GM19452 (cell line): ENCODE results near the gene NXN.
"Not testable (repeated sequence)": the region's sequence is repeated elsewhere in the genome, so short reads cannot be mapped to it uniquely, and the experiment has no call there.

Experiments
- ATAC-seq: cut with Tn5 transposase; IDR thresholded peaks from one replicate; pipeline ENCODE4 v1.9.1; 2021; ENCODE audit not compliant: unreplicated experiment

The NXN gene

GRCh38 chr17:896454-896853 lies 83.1 kb downstream of the NXN start:
- ATAC-seq, result no peak

DNA sequence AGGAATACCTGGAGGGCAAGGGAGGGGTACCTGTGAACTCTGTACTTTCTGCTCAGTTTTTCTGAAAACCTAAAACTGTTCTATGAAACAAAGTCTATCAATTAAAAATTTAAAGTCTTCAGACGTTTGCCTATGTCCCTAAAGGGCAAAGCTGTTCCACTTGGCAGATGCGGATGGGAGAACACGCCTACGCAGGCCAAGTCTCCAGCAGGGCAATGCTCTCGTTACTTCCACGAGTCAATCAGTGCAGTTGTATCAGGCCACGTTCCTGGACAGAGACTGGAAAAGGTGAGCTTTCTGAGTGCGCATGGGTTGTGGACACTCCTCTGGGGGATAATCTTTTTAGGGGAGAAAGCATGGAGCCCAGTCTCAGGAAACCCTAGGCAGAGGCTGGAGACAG lies 86.6 kb downstream of the NXN start:
- no peak for ATAC-seq

DNA sequence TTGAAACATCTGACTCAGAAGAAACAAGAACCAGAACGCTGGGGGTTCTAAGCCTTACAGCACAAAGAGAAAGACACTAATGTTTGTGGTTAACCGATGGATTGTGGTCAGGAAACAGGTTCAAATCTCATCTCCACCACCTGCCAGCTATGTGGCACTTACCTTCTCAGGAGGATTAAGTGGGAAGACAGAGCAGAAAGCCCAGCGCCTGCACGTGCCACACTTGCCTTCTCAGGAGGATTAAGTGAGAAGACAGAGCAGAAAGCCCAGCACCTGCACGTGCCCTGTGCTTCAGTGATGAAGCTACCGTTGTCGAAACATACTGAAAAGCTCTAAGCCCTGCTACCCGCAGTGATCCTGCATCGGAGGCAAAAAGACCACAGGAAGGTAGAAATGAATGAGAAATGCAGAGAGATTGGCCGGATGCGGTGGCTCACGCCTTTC lies 90.6 kb downstream of the NXN start:
- no peak for ATAC-seq

GRCh38 chr17:887551-888209 lies 91.9 kb downstream of the NXN start:
- ATAC-seq, result no peak

- ATAC-seq, result no peak
Measured at GRCh38 chr17:885971-886571, 93.5 kb downstream of the NXN start.

DNA sequence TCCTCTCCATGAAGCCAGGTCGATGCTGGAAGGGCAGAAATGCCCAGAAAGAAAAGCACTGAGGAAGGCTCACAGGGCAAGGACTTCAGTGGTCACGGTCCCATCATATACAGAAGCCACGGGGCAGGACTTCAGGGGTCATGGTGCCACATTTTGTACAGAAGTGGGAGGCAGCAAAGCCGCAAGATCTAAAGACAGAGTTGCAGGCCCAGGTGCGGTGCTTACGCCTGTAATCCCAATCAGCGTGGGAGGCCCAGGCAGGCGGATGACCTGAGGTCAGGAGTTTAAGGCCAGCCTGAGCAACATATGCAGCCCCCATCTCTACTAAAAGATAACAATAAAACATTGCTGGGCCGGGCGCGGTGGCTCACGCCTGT lies 96.0 kb downstream of the NXN start:
- ATAC-seq, result no peak

- ATAC-seq, result no peak
Measured at GRCh38 chr17:882827-883585, 96.6 kb downstream of the NXN start.

DNA sequence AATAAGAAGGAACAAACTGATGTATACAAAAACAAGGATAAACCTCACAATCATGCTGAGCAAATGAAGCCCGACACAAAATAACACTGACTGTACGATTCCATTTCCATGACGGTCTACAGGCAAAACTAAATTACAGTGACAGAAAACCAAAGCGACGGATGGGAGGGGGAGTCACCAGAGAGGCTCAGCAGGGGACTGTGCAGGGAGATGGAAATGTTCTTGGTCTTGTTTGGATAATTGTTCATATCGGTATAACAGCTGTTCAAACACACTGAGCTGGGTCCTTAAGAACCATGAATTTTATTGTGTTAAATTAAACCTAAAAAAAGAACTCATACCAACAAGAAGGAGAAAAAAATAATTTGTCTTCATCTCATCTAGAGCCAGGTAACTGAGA lies 97.8 kb downstream of the NXN start:
- ATAC-seq, result no peak

DNA sequence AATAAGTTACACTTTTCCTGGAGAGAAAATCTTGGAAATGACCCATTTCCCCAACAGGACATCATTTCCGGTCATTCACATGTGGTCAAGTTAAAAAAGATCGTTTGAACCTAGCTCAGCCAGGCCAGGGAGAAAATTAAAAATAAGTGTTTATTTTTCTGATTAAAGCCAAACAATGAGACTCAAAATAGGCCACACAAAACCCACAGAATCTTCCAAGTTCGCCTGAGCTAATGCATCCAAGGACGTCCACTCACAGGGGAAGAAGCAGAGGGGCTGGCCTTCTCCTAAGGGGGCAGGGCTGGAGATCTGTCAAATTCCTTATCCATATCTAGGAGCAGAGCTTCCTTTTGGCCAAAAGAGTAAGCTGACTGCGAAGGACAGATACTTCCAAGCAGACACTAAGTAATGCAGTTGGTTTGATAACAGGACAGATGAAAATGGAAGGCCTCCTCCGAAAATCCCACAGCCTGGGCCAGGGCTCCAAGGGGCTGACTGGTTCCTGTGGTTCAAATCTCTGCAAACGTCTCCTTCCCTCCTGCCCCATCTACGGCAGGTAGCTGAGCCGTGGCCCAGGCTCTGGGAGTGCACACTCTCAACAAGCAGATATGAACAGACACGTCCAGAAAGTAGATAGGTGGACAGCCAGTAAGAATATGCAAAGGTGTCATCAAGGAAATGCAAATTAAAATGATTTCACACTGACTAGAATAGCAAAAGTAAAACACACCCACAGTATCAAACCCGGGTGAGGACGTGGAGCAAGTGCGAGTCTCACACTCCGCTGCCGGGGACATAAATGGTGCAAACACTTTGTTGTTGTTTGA lies 98.9 kb downstream of the NXN start:
- ATAC-seq, result no peak

DNA sequence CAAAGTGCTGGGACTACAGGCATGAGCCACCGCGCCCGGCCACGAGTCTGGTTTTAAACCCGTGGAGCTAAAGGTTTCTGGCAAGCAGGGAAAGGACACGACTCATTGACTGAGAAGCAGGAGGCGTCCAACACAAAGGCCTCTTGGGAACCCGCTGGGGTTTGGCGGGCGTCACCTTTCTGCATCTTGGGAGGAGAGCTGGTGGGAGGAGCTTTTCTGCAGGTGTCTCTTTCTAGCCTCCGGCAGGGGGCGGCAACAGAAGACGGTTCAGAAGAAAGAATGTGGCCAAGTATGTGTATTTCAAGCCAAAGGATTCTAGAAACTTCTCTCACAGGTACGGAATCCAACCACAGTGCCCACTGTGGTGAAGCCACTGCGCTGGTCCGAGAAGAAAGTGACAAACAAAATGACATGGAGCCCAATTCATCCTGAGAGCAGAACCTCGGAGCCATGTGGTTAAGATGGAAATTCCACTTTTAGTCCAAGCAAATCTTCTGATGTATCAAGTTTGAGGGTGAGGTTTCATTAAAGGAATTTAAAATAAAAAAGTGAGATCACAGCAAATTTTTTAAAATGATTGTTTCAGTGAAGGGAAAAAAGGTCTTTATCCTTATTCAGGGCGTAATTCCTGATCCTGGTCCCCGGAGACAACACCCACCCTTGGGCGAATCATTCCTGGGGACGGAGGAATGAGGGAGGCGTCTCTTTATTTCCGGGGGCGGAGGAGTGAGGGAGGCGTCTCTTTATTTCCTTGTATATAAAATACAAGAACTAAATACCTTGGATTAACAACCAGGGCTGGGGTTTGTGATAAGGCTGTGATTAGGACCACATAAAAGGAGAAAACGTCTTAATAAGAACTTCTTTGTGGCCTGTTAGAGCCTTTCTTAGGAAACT lies 99.8 kb downstream of the NXN start:
- ATAC-seq, result no peak

- ATAC-seq, result no peak
Measured at GRCh38 chr17:877630-878029, 101.9 kb downstream of the NXN start.

DNA sequence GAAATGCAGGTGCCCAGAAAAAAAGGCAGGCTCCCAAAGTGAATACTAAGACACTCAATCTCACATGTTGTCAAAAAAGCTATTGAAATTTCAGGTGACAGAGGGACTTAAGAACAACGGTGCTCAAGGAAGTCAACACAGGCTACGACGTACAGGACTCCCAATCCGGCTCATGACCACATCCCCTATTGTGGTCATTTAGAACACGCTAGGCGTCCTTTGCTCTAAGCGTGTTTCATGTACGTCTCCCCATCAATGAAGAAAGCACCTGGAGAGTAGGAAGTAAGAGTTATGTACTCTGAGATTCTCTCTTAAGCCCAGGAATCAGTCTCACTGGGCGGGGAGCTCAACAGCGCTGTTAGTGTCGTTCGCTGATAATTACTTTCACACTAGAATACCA lies 103.3 kb downstream of the NXN start:
- ATAC-seq, result no peak

GRCh38 chr17:874590-874989 lies 105.0 kb downstream of the NXN start:
- not testable (repeated sequence) for ATAC-seq

DNA sequence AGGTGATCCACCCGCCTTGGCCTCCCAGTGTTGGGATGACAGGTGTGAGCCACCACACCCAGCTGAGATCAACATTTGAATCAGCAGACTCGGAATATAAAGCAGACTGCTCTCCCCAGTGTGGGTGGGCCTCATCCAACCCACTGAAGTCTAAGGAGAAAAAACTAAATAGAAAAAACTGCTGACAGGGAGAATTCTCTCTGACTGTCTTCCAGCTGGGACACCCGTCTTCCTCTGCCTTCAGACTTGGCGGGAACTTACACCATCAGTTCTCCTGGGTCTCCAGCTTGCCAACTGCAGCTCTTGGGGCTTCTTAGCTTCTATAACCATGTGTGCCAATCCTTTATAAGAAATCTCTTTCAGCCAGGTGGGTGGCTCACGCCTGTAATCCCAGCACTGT lies 106.7 kb downstream of the NXN start:
- no peak for ATAC-seq

- no peak for ATAC-seq
Measured at GRCh38 chr17:871751-872519, 107.6 kb downstream of the NXN start.

DNA sequence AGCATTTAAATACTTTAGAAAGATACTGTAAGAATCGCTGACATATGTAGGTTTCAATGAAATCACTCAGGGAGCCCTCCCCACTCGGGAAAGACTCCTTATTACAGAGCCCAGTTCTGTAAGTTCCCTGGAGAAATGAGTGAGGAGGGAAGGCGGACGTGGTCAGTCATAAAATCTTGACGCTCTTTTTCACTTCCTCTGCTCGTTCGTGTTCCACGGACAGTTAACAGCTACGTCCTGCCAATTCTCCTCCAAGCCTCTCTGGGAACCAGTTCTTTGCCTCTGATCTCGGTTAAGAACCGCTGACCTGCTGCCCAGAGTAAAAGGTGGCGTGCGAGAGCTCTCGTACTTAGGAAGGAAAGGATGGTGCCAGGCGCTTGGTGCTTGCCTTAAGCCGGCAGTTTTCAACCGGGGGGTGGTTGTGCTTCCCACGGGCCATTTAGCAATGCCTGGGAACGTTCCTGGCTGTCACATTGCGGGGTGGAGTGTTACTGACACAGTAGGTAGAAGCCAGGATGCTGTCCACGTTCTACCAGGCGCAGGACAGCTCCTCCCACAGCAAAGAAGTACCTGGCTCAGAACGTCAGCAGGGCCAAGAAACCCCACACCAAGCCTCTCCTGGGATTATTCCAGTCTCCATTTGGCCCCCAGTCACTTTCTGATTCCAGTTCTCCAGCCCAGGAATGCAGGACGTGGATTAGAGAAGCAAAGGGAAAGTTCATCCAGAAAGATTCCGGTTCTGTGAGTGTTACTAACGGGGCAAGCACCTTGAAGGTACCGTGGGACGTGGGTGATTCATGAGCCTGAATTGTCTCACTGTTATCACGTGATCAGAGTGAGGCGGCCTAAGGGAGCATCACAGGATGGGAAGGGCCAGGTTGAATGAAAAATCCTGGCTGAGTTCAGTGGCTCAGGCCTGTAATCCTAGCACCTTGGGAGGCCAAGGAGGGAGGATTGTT lies 109.7 kb downstream of the NXN start:
- ATAC-seq, result no peak

DNA sequence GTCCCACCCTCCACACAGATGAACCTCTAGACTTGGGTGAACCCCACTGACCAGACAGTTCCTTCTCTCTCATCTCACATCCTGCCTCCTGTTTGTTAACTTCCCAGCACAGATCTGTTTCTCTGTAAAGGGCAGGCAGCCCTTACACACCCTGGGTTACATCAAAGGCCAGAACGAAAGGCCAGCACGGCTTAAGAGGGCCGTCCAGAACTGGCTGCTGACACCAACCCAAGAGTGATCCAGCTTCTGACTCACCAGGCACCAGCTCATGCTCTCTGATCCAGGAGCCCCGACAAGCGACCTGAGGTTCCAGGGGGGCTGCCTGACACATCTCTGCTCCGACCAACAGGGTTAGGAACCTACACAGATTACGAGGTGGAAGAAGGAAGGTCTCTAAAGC lies 110.5 kb downstream of the NXN start:
- ATAC-seq, result no peak

- no peak for ATAC-seq
Measured at GRCh38 chr17:867896-868489, 111.6 kb downstream of the NXN start.
